ENCODE measurements around the gene CCT2. TPM values are rescaled to one million over a fixed set of nuclear protein-coding genes. Genes with fewer than 3 reads are reported as not detected.

CCT2 gene
- total and polyA plus RNA-seq, 2 of the 4 experiments (the other 2 are of a cell fraction) = 194 to 651 TPM

DNA sequence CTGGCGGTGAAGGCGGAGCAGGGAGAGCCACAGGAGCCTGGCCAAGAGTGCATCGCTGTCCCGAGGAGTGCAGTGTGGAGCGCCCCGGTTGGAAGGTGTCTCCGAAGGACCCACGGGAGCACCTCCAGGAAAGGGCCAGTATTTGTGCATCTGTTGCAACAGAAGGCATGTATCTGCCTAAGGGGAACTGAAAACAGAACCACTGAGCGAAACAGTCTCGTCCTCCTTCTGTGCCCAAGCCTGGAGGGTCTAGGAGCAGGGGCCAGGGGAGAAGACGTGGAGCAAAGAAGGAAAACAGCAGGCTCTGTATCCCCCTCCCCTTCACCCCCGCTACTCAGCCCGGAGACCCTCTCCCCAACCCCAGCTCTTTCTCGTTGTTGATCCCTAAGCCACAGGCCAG is 30.8 kb downstream of the CCT2 start:
- H3K27me3 ChIP-seq (ENCODE audit: control insufficient read depth, insufficient read depth, low read length) = peaks cover 12% of the 10 kb centered on the region
- no peak overlapping the region for H2AFZ ChIP-seq (replicated peaks; ENCODE audit: low read length, poor library complexity)
- no peaks in the 10 kb centered on the region for H3K4me1 ChIP-seq (ENCODE audit: control insufficient read depth, insufficient read depth, low read length)
- 64% methylated on average over 9 of the region's 14 CpGs; no CpG with 5 or more reads in 1 of the 2 experiments for WGBS, 2 experiments (ENCODE audit: extremely low coverage in 2 of 2, insufficient read length in 1 of 2)
- no peak overlapping the region for H3K14ac ChIP-seq (replicated peaks; ENCODE audit: low read depth, low read length)
- H2BK120ac ChIP-seq (ENCODE audit: low read depth, low read length) = no peak overlapping the region
- H3K79me1 ChIP-seq (ENCODE audit: low read depth in 1 of 2, low read length in 2 of 2) = no peaks in the 10 kb centered on the region
- TF ChIP-seq, protein P1, sequence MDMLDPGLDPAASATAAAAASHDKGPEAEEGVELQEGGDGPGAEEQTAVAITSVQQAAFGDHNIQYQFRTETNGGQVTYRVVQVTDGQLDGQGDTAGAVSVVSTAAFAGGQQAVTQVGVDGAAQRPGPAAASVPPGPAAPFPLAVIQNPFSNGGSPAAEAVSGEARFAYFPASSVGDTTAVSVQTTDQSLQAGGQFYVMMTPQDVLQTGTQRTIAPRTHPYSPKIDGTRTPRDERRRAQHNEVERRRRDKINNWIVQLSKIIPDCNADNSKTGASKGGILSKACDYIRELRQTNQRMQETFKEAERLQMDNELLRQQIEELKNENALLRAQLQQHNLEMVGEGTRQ (IDR thresholded peaks at IDR 0.05; ENCODE audit: low read depth, low read length) = no peak
- TF ChIP-seq BHLHE40 (IDR thresholded peaks at IDR 0.05; ENCODE audit: low read depth, low read length) = no peak
- no peak for TF ChIP-seq POLR2A (IDR thresholded peaks at IDR 0.05; ENCODE audit: low read depth, low read length)
- no peak for TF ChIP-seq RCOR1 (IDR thresholded peaks at IDR 0.05; ENCODE audit: insufficient replicate concordance, low read length)
- TF ChIP-seq MAFK (IDR thresholded peaks at IDR 0.05; ENCODE audit: low read depth, low read length) = no peak
- no peak for TF ChIP-seq RFX5 (IDR thresholded peaks at IDR 0.05; ENCODE audit: low read depth, low read length)
- no peak for TF ChIP-seq FOS (IDR thresholded peaks at IDR 0.05; ENCODE audit: low read depth, low read length)
- TF ChIP-seq, protein P2, sequence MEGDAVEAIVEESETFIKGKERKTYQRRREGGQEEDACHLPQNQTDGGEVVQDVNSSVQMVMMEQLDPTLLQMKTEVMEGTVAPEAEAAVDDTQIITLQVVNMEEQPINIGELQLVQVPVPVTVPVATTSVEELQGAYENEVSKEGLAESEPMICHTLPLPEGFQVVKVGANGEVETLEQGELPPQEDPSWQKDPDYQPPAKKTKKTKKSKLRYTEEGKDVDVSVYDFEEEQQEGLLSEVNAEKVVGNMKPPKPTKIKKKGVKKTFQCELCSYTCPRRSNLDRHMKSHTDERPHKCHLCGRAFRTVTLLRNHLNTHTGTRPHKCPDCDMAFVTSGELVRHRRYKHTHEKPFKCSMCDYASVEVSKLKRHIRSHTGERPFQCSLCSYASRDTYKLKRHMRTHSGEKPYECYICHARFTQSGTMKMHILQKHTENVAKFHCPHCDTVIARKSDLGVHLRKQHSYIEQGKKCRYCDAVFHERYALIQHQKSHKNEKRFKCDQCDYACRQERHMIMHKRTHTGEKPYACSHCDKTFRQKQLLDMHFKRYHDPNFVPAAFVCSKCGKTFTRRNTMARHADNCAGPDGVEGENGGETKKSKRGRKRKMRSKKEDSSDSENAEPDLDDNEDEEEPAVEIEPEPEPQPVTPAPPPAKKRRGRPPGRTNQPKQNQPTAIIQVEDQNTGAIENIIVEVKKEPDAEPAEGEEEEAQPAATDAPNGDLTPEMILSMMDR (conservative IDR thresholded peaks at IDR 0.05; ENCODE audit: low read depth, low read length) = no peak
- TF ChIP-seq CHD1 (IDR thresholded peaks at IDR 0.05; ENCODE audit: low read depth, low read length) = no peak
- no peak for TF ChIP-seq RAD21 (IDR thresholded peaks at IDR 0.05; ENCODE audit: low read length)
- TF ChIP-seq NFE2L2 (IDR thresholded peaks at IDR 0.05; ENCODE audit: low read depth, low read length) = no peak
- CTCF ChIA-PET = no interaction called here
- H4K5ac ChIP-seq (ENCODE audit: low read depth, low read length) = no peak overlapping the region
- intact Hi-C loops (cut with micrococcal nuclease) = no loop called here
- no TSS peak for BruUV-seq (replicated peaks)
- in situ Hi-C loops (cut with MboI; ENCODE audit: low sequenced_read_pairs) = no loop called here
- no peak overlapping the region for H4K91ac ChIP-seq (ENCODE audit: insufficient read depth, low read depth, low read length)
- H3K9me1 ChIP-seq (ENCODE audit: insufficient read depth, low read length) = no peaks in the 10 kb centered on the region
- ATAC-seq (ENCODE audit: low read depth) (no peak), DNase-seq (no peak)
- H3K4ac ChIP-seq (ENCODE audit: low read depth, low read length) = no peak overlapping the region
- no peak overlapping the region for H3K4me2 ChIP-seq (ENCODE audit: low read depth, low read length)
- H3K9me3 ChIP-seq (ENCODE audit: control insufficient read depth, insufficient read depth, low read length) = no peaks in the 10 kb centered on the region
- H4K8ac ChIP-seq (ENCODE audit: low read depth in 2 of 2, low read length in 2 of 2) = no peak overlapping the region
- H3K27ac ChIP-seq (ENCODE audit: insufficient read depth, low read length) = no peak overlapping the region
- no peak overlapping the region for H3K56ac ChIP-seq (ENCODE audit: extremely low read depth, insufficient read depth, low read length)
- no peaks in the 10 kb centered on the region for H3K36me3 ChIP-seq (ENCODE audit: control insufficient read depth, insufficient read depth, low read length)
- dilution Hi-C loops (cut with HindIII; ENCODE audit: low sequenced_read_pairs, unreplicated experiment) = no loop called here
- no peak overlapping the region for H2AK5ac ChIP-seq (ENCODE audit: low read depth, low read length)
- H2AK9ac ChIP-seq (replicated peaks; ENCODE audit: low read depth, low read length, poor library complexity) = no peak overlapping the region
- no peak overlapping the region for H2BK5ac ChIP-seq (ENCODE audit: low read depth, low read length, poor library complexity, severe bottlenecking)
- H2BK20ac ChIP-seq (ENCODE audit: low read depth, low read length) = no peak overlapping the region
- H3K4me3 ChIP-seq (ENCODE audit: insufficient read depth, low read depth, low read length) = no peak overlapping the region
- no peak overlapping the region for H3K9ac ChIP-seq (ENCODE audit: low read depth, low read length)
- no peak overlapping the region for H3K18ac ChIP-seq (ENCODE audit: low read depth, low read length)
- no peak overlapping the region for H3K23ac ChIP-seq (ENCODE audit: low read depth, low read length)
- H4K20me1 ChIP-seq (ENCODE audit: insufficient read depth, low read length) = no peaks in the 10 kb centered on the region
- POLR2A ChIA-PET (ENCODE audit: unreplicated experiment) = no interaction called here
- no peak overlapping the region for H2BK15ac ChIP-seq (ENCODE audit: low read depth, low read length)
